ENCODE data around the gene TMEM37.

Gene TMEM37

DNA sequence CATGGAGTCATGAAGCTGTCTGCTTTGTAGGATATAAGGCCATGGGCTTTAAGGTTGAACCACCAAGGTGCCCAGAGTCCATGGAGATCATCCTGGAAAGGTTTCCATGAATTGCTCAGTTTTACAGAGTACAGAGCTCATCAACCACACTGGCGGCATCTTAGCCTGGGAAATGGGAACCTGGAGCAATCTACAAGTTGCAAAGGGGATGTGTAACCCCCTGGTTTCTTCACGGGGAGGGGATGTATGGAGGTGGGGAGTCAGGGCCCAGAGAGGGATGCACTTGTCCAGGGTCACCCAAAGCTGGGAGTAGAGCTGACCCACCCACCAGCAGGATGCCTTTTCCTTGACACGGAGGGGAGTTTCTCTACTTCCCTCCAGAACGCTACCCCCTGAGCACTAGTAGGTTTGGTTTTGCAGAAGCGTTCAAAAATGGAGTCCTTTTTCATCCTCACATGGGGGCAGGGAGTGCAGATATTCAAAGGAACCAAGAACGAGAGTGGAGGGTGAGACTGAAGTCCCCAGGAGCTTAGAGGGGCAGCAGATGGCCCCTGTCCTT, 7.2 kb downstream of the TMEM37 start:
- Histone ChIP-seq H4K20me1 (ENCODE audit: insufficient read depth, low read length) (no peaks in the 10 kb centered on the region), H3K79me2 (ENCODE audit: insufficient read depth, low read length) (no peaks in the 10 kb centered on the region), H3K4me1 (ENCODE audit: insufficient read depth, low read length) (no peaks in the 10 kb centered on the region), H3K27ac (ENCODE audit: low read length) (no peak overlapping the region), H3K9me3 (ENCODE audit: insufficient read depth, low read length, severe bottlenecking) (no peaks in the 10 kb centered on the region), H3K27me3 (ENCODE audit: insufficient read depth, low read length, poor library complexity) (peaks cover 7% of the 10 kb centered on the region), H3K36me3 (ENCODE audit: insufficient read depth, low read length) (no peaks in the 10 kb centered on the region), H3K4me3 (ENCODE audit: low read depth in 1 of 2, low read length in 2 of 2) (no peak overlapping the region), H3K4me2 (ENCODE audit: insufficient read depth, low read length) (no peak overlapping the region), H2AFZ (ENCODE audit: low read depth, low read length) (no peak overlapping the region), H3K9ac (ENCODE audit: low read depth, low read length) (no peak overlapping the region)
- no peak for TF ChIP-seq EZH2 (IDR thresholded peaks at IDR 0.05; ENCODE audit: borderline replicate concordance, low read depth, low read length, severe bottlenecking)
- TF ChIP-seq, protein P1, sequence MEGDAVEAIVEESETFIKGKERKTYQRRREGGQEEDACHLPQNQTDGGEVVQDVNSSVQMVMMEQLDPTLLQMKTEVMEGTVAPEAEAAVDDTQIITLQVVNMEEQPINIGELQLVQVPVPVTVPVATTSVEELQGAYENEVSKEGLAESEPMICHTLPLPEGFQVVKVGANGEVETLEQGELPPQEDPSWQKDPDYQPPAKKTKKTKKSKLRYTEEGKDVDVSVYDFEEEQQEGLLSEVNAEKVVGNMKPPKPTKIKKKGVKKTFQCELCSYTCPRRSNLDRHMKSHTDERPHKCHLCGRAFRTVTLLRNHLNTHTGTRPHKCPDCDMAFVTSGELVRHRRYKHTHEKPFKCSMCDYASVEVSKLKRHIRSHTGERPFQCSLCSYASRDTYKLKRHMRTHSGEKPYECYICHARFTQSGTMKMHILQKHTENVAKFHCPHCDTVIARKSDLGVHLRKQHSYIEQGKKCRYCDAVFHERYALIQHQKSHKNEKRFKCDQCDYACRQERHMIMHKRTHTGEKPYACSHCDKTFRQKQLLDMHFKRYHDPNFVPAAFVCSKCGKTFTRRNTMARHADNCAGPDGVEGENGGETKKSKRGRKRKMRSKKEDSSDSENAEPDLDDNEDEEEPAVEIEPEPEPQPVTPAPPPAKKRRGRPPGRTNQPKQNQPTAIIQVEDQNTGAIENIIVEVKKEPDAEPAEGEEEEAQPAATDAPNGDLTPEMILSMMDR (IDR thresholded peaks at IDR 0.05; ENCODE audit: borderline replicate concordance, extremely low read depth, low read length, poor library complexity, severe bottlenecking) = no peak
- DNase-seq (no peak), ATAC-seq (ENCODE audit: insufficient read depth, low read depth) (no peak)

DNA sequence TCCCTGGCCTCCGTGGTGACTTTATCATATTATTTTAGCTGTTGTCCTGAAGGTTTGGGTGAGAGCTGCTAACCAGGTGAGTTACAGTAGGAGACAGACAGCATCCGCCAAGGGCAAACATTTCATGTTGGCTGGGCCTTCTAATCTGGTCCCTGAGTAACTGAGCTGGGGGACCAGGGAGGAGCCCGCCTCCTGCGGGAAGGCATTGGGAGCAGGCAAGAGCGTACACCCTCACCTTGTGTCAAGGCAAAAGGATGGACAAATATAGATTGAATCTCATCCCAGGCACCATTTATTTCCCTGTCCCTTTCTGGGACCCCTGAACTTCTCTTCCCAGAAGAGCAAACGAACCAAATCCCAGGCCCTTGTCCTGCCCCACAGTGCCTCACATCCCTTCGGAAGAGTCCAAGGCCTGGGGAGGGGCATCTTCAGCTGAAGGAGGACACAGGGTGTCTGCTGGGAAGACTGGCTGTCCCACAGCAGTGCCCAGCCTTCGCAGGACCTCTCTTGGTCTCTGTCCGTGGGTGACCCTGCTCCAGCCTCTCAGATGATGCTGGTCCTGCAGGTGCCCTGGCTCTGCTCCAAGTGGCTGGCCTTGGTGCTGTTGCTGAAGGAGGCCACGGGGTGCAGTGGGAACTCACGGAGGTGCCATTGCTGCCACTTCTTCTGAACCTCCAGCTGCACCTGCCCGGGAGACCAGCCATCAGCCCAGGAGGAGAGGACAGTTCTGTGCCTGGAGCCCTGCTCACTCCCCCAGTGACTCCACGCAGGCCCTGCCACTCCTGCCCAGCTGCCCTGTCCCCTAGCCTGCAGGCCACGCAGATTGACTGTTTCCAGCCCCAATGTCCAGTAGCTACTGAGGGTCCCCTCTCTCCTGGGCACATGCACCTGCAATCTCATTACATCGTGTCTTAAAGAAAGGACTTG, 8.2 kb downstream of the TMEM37 start:
- peaks cover 3% of the 10 kb centered on the region for H3K27me3 ChIP-seq (ENCODE audit: insufficient read depth, low read length, poor library complexity)
- no peaks in the 10 kb centered on the region for H4K20me1 ChIP-seq (ENCODE audit: insufficient read depth, low read length)
- no peaks in the 10 kb centered on the region for H3K79me2 ChIP-seq (ENCODE audit: insufficient read depth, low read length)
- DNase-seq (no peak), ATAC-seq (ENCODE audit: insufficient read depth, low read depth) (no peak)
- H3K4me3 ChIP-seq (ENCODE audit: low read depth in 1 of 2, low read length in 2 of 2) = no peak overlapping the region
- H3K9ac ChIP-seq (ENCODE audit: low read depth, low read length) = no peak overlapping the region
- no peaks in the 10 kb centered on the region for H3K36me3 ChIP-seq (ENCODE audit: insufficient read depth, low read length)
- TF ChIP-seq, protein P1 (IDR thresholded peaks at IDR 0.05; ENCODE audit: borderline replicate concordance, extremely low read depth, low read length, poor library complexity, severe bottlenecking) = no peak
- no peak for TF ChIP-seq EZH2 (IDR thresholded peaks at IDR 0.05; ENCODE audit: borderline replicate concordance, low read depth, low read length, severe bottlenecking)
- H3K4me2 ChIP-seq (ENCODE audit: insufficient read depth, low read length) = no peak overlapping the region
- H3K27ac ChIP-seq (ENCODE audit: low read length) = no peak overlapping the region
- H2AFZ ChIP-seq (ENCODE audit: low read depth, low read length) = no peak overlapping the region
- H3K9me3 ChIP-seq (ENCODE audit: insufficient read depth, low read length, severe bottlenecking) = no peaks in the 10 kb centered on the region
- H3K4me1 ChIP-seq (ENCODE audit: insufficient read depth, low read length) = no peaks in the 10 kb centered on the region

DNA sequence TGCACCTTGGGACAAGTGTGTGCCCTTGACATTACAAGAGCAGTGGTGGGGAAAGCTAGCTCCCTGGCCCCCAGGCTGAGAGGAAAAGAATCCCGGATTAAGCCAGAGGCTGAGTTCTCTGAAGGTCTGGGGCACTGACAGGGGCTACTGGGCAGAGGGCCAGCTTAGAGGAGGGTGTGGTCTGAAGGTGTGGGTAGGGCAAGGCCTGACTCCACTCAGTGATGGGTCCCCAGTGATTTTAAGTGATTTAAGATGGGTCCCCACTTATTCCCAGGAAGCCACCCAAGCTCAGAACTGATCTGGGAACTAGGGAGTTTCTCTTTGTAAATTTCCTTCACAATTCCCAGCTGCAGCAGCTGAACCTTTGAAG, 8.8 kb downstream of the TMEM37 start:
- Histone ChIP-seq H3K9ac (ENCODE audit: low read depth, low read length) (no peak overlapping the region), H2AFZ (ENCODE audit: low read depth, low read length) (no peak overlapping the region), H4K20me1 (ENCODE audit: insufficient read depth, low read length) (0 out of 2 replicates have a peak, but pooled peaks cover 3% of the 10 kb centered on the region), H3K27me3 (ENCODE audit: insufficient read depth, low read length, poor library complexity) (no peaks in the 10 kb centered on the region), H3K4me3 (ENCODE audit: low read depth in 1 of 2, low read length in 2 of 2) (no peak overlapping the region), H3K79me2 (ENCODE audit: insufficient read depth, low read length) (no peaks in the 10 kb centered on the region), H3K27ac (ENCODE audit: low read length) (no peak overlapping the region), H3K4me2 (ENCODE audit: insufficient read depth, low read length) (no peak overlapping the region), H3K4me1 (ENCODE audit: insufficient read depth, low read length) (no peaks in the 10 kb centered on the region), H3K9me3 (ENCODE audit: insufficient read depth, low read length, severe bottlenecking) (no peaks in the 10 kb centered on the region), H3K36me3 (ENCODE audit: insufficient read depth, low read length) (no peaks in the 10 kb centered on the region)
- TF ChIP-seq, protein P1 (IDR thresholded peaks at IDR 0.05; ENCODE audit: borderline replicate concordance, extremely low read depth, low read length, poor library complexity, severe bottlenecking) = no peak
- no peak for TF ChIP-seq EZH2 (IDR thresholded peaks at IDR 0.05; ENCODE audit: borderline replicate concordance, low read depth, low read length, severe bottlenecking)
- DNase-seq (no peak), ATAC-seq (ENCODE audit: insufficient read depth, low read depth) (no peak)

Data from DND-41 (cell line).